Neural progenitor cell (in vitro differentiated cells): ENCODE measurements around the gene CDH3.

Experiments used
- CTCF ChIP-seq: fragments of 200-600 bp; sonication (generic); IDR thresholded peaks from 2 replicates; pipeline ENCODE4 v1.5.1; 2017; ENCODE audit warnings: antibody characterized with exemption, mild to moderate bottlenecking
- EZH2 ChIP-seq: fragments of 200-600 bp; sonication (generic); IDR thresholded peaks from 2 replicates; pipeline ENCODE4 v1.6.1; 2017; ENCODE audit warnings: antibody characterized with exemption, mild to moderate bottlenecking, moderate library complexity
- EZH2phosphoT487 ChIP-seq: fragments of 200-600 bp; sonication (generic); IDR thresholded peaks from 2 replicates; pipeline ENCODE4 v1.6.1; 2017; ENCODE audit warnings: antibody characterized with exemption

DNA sequence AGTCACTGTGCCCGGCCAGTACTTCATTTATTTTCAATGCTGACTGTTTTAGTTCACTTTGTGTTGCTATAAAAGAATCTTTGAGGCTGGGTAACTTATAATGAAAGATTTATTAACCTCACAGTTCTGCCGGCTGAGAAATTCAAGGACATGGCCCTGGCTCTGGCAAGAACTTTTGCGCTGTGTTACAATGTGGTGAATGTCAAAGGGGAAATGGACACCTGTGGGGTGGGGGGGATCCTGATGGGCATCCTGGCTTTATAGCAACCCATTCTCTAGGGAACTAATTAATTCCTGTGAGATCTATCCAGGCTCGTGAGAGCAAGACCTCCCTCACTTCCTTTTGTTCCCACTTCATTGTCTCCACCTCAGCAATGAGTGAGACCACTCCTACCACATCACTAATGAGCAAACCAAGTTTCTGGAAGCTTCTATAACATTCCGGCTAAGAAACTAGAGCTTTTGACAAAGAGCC, 17.1 kb upstream of the CDH3 start:
- TF ChIP-seq CTCF = no peak
- TF ChIP-seq EZH2phosphoT487 = no peak
- TF ChIP-seq EZH2 = no peak
